ENCODE results near the gene AK2.

The AK2 gene

GRCh38 chr1:32985226-32985625 lies 51.5 kb downstream of the AK2 start:
- TF ChIP-seq, protein P1, sequence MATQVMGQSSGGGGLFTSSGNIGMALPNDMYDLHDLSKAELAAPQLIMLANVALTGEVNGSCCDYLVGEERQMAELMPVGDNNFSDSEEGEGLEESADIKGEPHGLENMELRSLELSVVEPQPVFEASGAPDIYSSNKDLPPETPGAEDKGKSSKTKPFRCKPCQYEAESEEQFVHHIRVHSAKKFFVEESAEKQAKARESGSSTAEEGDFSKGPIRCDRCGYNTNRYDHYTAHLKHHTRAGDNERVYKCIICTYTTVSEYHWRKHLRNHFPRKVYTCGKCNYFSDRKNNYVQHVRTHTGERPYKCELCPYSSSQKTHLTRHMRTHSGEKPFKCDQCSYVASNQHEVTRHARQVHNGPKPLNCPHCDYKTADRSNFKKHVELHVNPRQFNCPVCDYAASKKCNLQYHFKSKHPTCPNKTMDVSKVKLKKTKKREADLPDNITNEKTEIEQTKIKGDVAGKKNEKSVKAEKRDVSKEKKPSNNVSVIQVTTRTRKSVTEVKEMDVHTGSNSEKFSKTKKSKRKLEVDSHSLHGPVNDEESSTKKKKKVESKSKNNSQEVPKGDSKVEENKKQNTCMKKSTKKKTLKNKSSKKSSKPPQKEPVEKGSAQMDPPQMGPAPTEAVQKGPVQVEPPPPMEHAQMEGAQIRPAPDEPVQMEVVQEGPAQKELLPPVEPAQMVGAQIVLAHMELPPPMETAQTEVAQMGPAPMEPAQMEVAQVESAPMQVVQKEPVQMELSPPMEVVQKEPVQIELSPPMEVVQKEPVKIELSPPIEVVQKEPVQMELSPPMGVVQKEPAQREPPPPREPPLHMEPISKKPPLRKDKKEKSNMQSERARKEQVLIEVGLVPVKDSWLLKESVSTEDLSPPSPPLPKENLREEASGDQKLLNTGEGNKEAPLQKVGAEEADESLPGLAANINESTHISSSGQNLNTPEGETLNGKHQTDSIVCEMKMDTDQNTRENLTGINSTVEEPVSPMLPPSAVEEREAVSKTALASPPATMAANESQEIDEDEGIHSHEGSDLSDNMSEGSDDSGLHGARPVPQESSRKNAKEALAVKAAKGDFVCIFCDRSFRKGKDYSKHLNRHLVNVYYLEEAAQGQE (IDR thresholded peaks at IDR 0.05; ENCODE audit: low read depth) = no peak
- TF ChIP-seq ZBTB7A (IDR thresholded peaks at IDR 0.05; ENCODE audit: low read depth) = no peak
- TF ChIP-seq TCF12 (IDR thresholded peaks at IDR 0.05; ENCODE audit: low read depth) = no peak
- TF ChIP-seq RAD21 (IDR thresholded peaks at IDR 0.05; ENCODE audit: low read depth) = no peak
- TF ChIP-seq USF1 (IDR thresholded peaks at IDR 0.05) = no peak
- no peak for TF ChIP-seq CREB1 (IDR thresholded peaks at IDR 0.05; ENCODE audit: low read depth)
- TF ChIP-seq TEAD4 (IDR thresholded peaks at IDR 0.05) = no peak
- TF ChIP-seq YY1 (IDR thresholded peaks at IDR 0.05; ENCODE audit: low read depth) = no peak
- no peak for TF ChIP-seq TAF1 (IDR thresholded peaks at IDR 0.05; ENCODE audit: low read depth)
- TF ChIP-seq, protein P2, sequence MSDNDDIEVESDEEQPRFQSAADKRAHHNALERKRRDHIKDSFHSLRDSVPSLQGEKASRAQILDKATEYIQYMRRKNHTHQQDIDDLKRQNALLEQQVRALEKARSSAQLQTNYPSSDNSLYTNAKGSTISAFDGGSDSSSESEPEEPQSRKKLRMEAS (IDR thresholded peaks at IDR 0.05) = no peak
- TF ChIP-seq FOXM1 (IDR thresholded peaks at IDR 0.05; ENCODE audit: borderline replicate concordance, low read depth) = no peak
- TF ChIP-seq NFIC (IDR thresholded peaks at IDR 0.05) = no peak
- TF ChIP-seq CEBPB (IDR thresholded peaks at IDR 0.05) = no peak
- TF ChIP-seq EGR1 (IDR thresholded peaks at IDR 0.05) = no peak
- no peak for TF ChIP-seq EP300 (IDR thresholded peaks at IDR 0.05; ENCODE audit: borderline replicate concordance)

GRCh38 chr1:32984455-32985171 lies 52.1 kb downstream of the AK2 start:
- TF ChIP-seq RAD21 (IDR thresholded peaks at IDR 0.05; ENCODE audit: low read depth) = no peak
- no peak for TF ChIP-seq TEAD4 (IDR thresholded peaks at IDR 0.05)
- no peak for TF ChIP-seq CEBPB (IDR thresholded peaks at IDR 0.05)
- TF ChIP-seq TCF12 (IDR thresholded peaks at IDR 0.05; ENCODE audit: low read depth) = no peak
- no peak for TF ChIP-seq FOXM1 (IDR thresholded peaks at IDR 0.05; ENCODE audit: borderline replicate concordance, low read depth)
- no peak for TF ChIP-seq CREB1 (IDR thresholded peaks at IDR 0.05; ENCODE audit: low read depth)
- TF ChIP-seq EP300 (IDR thresholded peaks at IDR 0.05; ENCODE audit: borderline replicate concordance) = no peak
- TF ChIP-seq, protein P1 (IDR thresholded peaks at IDR 0.05; ENCODE audit: low read depth) = no peak
- TF ChIP-seq NFIC (IDR thresholded peaks at IDR 0.05) = no peak
- TF ChIP-seq TAF1 (IDR thresholded peaks at IDR 0.05; ENCODE audit: low read depth) = no peak
- TF ChIP-seq EGR1 (IDR thresholded peaks at IDR 0.05) = no peak
- TF ChIP-seq, protein P2 (IDR thresholded peaks at IDR 0.05) = no peak
- TF ChIP-seq YY1 (IDR thresholded peaks at IDR 0.05; ENCODE audit: low read depth) = no peak

DNA sequence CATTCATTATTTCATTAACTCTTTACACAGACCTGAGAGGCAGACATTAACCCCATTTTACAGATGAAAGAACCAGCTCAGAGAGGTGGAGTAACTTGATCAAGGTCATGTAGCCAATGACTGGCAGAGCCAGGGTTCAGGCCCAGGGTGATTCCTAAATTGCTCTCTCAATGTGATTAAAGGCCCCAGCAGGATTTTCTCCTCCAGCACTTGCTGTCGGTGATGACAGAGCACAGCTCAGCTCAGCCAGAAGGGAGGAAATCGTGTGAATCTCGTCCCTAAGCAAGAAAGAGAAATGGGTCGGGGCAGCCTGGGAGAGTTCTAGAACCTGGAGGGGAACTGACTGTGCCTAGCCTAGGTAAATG lies 52.6 kb downstream of the AK2 start:
- TF ChIP-seq FOXM1 (IDR thresholded peaks at IDR 0.05; ENCODE audit: borderline replicate concordance, low read depth) (no peak), TCF12 (IDR thresholded peaks at IDR 0.05; ENCODE audit: low read depth) (no peak), EGR1 (IDR thresholded peaks at IDR 0.05) (no peak), USF1 (IDR thresholded peaks at IDR 0.05) (no peak), NFIC (IDR thresholded peaks at IDR 0.05) (no peak), CREB1 (IDR thresholded peaks at IDR 0.05; ENCODE audit: low read depth) (no peak), YY1 (IDR thresholded peaks at IDR 0.05; ENCODE audit: low read depth) (no peak), CEBPB (IDR thresholded peaks at IDR 0.05) (no peak), TAF1 (IDR thresholded peaks at IDR 0.05; ENCODE audit: low read depth) (no peak)
- TF ChIP-seq, protein P2 (IDR thresholded peaks at IDR 0.05) = no peak

DNA sequence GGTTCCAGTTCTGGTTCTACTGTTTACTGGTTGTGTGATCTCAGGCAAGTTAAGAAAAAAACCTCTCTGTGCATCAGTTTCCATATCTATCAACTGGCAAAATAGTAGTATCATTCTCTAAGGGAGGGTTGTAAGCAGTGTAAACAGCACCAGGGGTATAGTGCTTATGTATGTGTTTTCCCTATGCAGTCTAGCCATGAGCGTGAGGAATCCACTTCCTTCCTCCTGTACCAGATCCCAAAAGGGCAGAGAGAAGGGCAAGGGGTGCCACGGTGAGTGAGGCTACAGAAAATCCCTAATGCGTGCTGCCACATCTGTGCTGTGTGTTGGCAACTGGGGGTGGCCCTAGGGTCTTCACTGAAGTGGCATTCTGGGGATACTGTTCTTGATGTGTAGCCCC lies 53.7 kb downstream of the AK2 start:
- no peak for TF ChIP-seq TEAD4 (IDR thresholded peaks at IDR 0.05)
- TF ChIP-seq, protein P1 (IDR thresholded peaks at IDR 0.05; ENCODE audit: low read depth) = no peak
- no peak for TF ChIP-seq RAD21 (IDR thresholded peaks at IDR 0.05; ENCODE audit: low read depth)
- no peak for TF ChIP-seq USF1 (IDR thresholded peaks at IDR 0.05)
- TF ChIP-seq ZBTB7A (IDR thresholded peaks at IDR 0.05; ENCODE audit: low read depth) = no peak
- TF ChIP-seq EGR1 (IDR thresholded peaks at IDR 0.05) = no peak
- no peak for TF ChIP-seq EP300 (IDR thresholded peaks at IDR 0.05; ENCODE audit: borderline replicate concordance)
- no peak for TF ChIP-seq TAF1 (IDR thresholded peaks at IDR 0.05; ENCODE audit: low read depth)

Data from Ishikawa (cell line).